Hepatocyte (in vitro differentiated cells): Measurements from ENCODE around the gene SLC25A45. TPM values are rescaled to one million over a fixed set of nuclear protein-coding genes. Genes with fewer than 3 reads are reported as not detected.

ENCODE experiments used
- DNase-seq: peaks from one replicate; pipeline ENCODE4 v3.0.0-alpha.2; 2016; ENCODE audit warnings: low spot score
- H2AFZ ChIP-seq: fragments of 200-600 bp; sonication (generic); 2 replicates; pipeline ENCODE4 v1.6.0; 2016; ENCODE audit warnings: antibody characterized with exemption, mild to moderate bottlenecking
- H3K27ac ChIP-seq: fragments of 200-600 bp; sonication (generic); 2 replicates; pipeline ENCODE4 v1.5.1; 2016; ENCODE audit warnings: mild to moderate bottlenecking
- H3K27me3 ChIP-seq: fragments of 200-600 bp; sonication (generic); 2 replicates; pipeline ENCODE4 v1.6.1; 2016
- H3K36me3 ChIP-seq: fragments of 200-600 bp; sonication (generic); replicated peaks from 2 replicates; pipeline ENCODE4 v1.5.1; 2016; ENCODE audit warnings: low read depth; ENCODE audit not compliant: insufficient read depth
- H3K4me1 ChIP-seq: fragments of 200-600 bp; sonication (generic); 2 replicates; pipeline ENCODE4 v1.5.1; 2016; ENCODE audit warnings: mild to moderate bottlenecking, moderate library complexity; ENCODE audit not compliant: insufficient read depth
- H3K4me2 ChIP-seq: fragments of 200-600 bp; sonication (generic); 2 replicates; pipeline ENCODE4 v1.6.0; 2016
- H3K4me3 ChIP-seq: fragments of 200-600 bp; sonication (generic); 2 replicates; pipeline ENCODE4 v1.5.1; 2016; ENCODE audit warnings: mild to moderate bottlenecking
- H3K79me2 ChIP-seq: fragments of 200-600 bp; sonication (generic); 2 replicates; pipeline ENCODE4 v1.6.0; 2017; ENCODE audit warnings: mild to moderate bottlenecking
- H3K9me2 ChIP-seq: fragments of 200-600 bp; sonication (generic); replicated peaks from 2 replicates; pipeline ENCODE4 v1.6.0; 2017; ENCODE audit warnings: mild to moderate bottlenecking; ENCODE audit not compliant: insufficient read depth
- H3K9me3 ChIP-seq: fragments of 200-600 bp; sonication (generic); 2 replicates; pipeline ENCODE4 v1.5.1; 2016; ENCODE audit warnings: low read depth, mild to moderate bottlenecking
- H4K20me1 ChIP-seq: fragments of 200-600 bp; sonication (generic); 2 replicates; pipeline ENCODE4 v1.6.0; 2016; ENCODE audit warnings: mild to moderate bottlenecking; ENCODE audit not compliant: insufficient read depth, poor library complexity, severe bottlenecking
- EZH2 ChIP-seq: fragments of 200-600 bp; sonication (generic); IDR thresholded peaks from 2 replicates; pipeline ENCODE4 v1.6.1; 2016; ENCODE audit warnings: antibody characterized with exemption, mild to moderate bottlenecking, borderline replicate concordance
- EZH2phosphoT487 ChIP-seq: fragments of 200-600 bp; sonication (generic); IDR thresholded peaks from one replicate; pipeline ENCODE4 v1.6.1; 2018; ENCODE audit warnings: antibody characterized with exemption, mild to moderate bottlenecking, low read depth, moderate library complexity; ENCODE audit not compliant: unreplicated experiment, severe bottlenecking
- WGBS: methylation state at CpG from one replicate; pipeline ENCODE4 v1.1.6; 2016; ENCODE audit warnings: low lambda C conversion rate; ENCODE audit errors: missing lambda C conversion rate; 5-methylcytosine and 5-hydroxymethylcytosine counted together
- polyA plus RNA-seq: library from polyadenylated mRNA; unstranded; fragments of >200 nt; fragmentation: Nextera tagmentation; extraction: Ambion mirVana; gene quantifications from 2 replicates; pipeline ENCODE4 v1.2.1, GENCODE V29; 2016
- total RNA-seq: library from RNA; depleted of rRNA; stranded (reverse); fragments of >200 nt; gene quantifications from 2 replicates; pipeline ENCODE4 v1.2.3, GENCODE V29; 2014
- TF ChIP-seq, protein P1 (sequence below): fragments of 200-600 bp; sonication (generic); IDR thresholded peaks from 2 replicates; pipeline ENCODE4 v1.5.1; 2016; ENCODE audit warnings: antibody characterized with exemption, mild to moderate bottlenecking; ENCODE audit not compliant: poor library complexity

SLC25A45 gene
- 4.9 and 8.8 TPM in 2 replicates for total RNA-seq
- 13.9 and 20.3 TPM in 2 replicates for polyA plus RNA-seq

DNA sequence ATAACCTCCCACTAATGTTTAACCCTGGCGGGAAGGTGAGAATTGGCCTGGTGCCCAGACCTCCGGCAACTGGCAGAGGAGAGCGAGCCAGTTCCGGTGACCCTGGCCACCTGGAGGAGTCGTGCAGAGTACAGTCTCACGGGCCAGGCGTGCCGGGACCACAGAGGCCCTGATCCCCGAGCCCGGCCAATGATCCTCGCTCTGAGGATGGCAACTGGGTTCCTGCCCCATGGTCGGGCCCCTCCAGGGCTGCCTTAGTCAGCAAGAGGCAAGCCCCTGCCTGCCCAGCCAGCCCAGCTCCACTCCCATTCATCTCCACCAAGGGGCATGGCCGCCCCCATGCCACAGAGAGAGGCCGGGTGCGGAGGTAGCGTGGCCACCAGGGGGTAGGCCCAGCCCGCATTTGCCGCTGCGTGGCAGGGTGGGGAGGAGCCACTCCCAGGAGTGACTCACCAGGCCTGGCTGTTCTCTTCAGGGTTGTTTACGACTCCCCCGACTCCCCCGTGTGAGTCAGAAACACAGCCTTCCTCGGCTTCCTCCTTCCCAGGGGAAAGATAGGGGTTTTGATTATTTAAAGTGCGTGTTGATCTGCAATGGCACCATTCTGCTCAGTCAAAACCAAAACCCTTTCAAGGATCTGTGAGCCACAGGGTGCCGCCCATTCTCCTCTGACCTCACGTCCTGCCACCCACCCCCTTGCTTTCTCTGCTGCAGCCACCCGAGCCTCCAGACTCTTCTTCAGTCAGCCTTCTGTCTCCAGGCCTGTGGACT lies at the start of gene SLC25A45:
SLC25A45 (minus strand) TSS at position 614 of the 771 bp plus-strand sequence. CDS start 695 bp downstream, outside the sequence.
- Histone ChIP-seq H3K4me1 (peaks cover 71% of the 10 kb centered on the region), H3K27ac (peak within 1 kb of the TSS; percentile 99), H3K4me3 (no peak within 1 kb of the TSS), H3K4me2 (peak within 1 kb of the TSS; percentile 69), H3K79me2 (peaks cover 13% of the 10 kb centered on the region), H3K27me3 (no peaks in the 10 kb centered on the region), H2AFZ (peak within 1 kb of the TSS; percentile 7), H3K9me2 (no peaks in the 10 kb centered on the region), H3K36me3 (no peaks in the 10 kb centered on the region), H4K20me1 (no peaks in the 10 kb centered on the region), H3K9me3 (no peaks in the 10 kb centered on the region)
- 7% methylated on average over 27 of the region's 27 CpGs for WGBS
- DNase-seq, result peak; percentile 97
- TF ChIP-seq, protein P1, sequence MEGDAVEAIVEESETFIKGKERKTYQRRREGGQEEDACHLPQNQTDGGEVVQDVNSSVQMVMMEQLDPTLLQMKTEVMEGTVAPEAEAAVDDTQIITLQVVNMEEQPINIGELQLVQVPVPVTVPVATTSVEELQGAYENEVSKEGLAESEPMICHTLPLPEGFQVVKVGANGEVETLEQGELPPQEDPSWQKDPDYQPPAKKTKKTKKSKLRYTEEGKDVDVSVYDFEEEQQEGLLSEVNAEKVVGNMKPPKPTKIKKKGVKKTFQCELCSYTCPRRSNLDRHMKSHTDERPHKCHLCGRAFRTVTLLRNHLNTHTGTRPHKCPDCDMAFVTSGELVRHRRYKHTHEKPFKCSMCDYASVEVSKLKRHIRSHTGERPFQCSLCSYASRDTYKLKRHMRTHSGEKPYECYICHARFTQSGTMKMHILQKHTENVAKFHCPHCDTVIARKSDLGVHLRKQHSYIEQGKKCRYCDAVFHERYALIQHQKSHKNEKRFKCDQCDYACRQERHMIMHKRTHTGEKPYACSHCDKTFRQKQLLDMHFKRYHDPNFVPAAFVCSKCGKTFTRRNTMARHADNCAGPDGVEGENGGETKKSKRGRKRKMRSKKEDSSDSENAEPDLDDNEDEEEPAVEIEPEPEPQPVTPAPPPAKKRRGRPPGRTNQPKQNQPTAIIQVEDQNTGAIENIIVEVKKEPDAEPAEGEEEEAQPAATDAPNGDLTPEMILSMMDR, result peak; percentile 78
- TF ChIP-seq EZH2, result no peak

DNA sequence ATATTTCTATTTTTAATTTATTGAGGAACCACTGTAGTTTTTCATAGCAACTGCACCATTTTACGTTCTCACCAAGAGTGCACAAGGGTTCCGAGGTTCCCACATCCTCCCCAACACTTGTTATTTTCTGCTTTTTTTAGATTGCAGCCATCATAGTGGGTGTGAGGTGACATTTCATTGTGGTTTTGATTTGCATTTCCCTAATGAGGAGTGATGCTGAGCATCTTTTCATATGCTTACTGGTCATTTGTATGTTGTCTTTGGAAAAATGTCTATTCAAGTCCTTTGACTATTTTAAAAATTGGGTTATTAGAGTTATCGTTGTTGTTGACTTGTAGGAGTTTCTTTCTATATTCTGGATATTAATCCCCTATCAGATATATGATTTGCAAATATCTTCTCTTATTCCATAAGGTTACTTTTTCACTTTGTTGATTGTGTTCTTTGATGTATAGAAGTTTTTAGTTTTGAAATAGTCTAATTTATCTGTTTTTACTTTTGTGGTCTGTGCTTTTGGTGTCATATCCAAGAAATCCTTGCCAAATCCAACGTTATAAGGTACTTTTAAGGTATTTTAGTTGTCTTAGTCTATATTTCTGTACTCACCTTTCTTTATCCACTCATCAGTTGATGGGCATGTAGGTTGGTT lies 49.1 kb upstream of the SLC25A45 start:
- Histone ChIP-seq H3K79me2 (peaks cover 83% of the 10 kb centered on the region), H3K4me1 (no peaks in the 10 kb centered on the region), H4K20me1 (peaks cover 61% of the 10 kb centered on the region), H2AFZ (no peak overlapping the region), H3K27me3 (no peaks in the 10 kb centered on the region), H3K9me3 (no peaks in the 10 kb centered on the region), H3K9me2 (no peaks in the 10 kb centered on the region), H3K36me3 (no peaks in the 10 kb centered on the region), H3K4me3 (no peak overlapping the region), H3K27ac (peak overlapping the region; percentile 100), H3K4me2 (peak overlapping the region; percentile 91)
- 87% methylated on average over 4 of the region's 4 CpGs for WGBS
- TF ChIP-seq, protein P1, result no peak
- TF ChIP-seq EZH2, result no peak
- no peak for TF ChIP-seq EZH2phosphoT487
- DNase-seq, result no peak

GRCh38 chr11:65430406-65431217 lies 48.2 kb upstream of the SLC25A45 start:
- H3K9me3 ChIP-seq, result no peaks in the 10 kb centered on the region
- H3K4me1 ChIP-seq, result no peaks in the 10 kb centered on the region
- no peaks in the 10 kb centered on the region for H3K9me2 ChIP-seq
- H4K20me1 ChIP-seq, result peaks cover 67% of the 10 kb centered on the region
- no peak overlapping the region for H3K4me3 ChIP-seq
- peaks cover 88% of the 10 kb centered on the region for H3K79me2 ChIP-seq
- peak overlapping the region; percentile 100 for H3K27ac ChIP-seq
- 72% methylated on average over 6 of the region's 6 CpGs for WGBS
- TF ChIP-seq EZH2 (no peak), EZH2phosphoT487 (no peak)
- DNase-seq, result peak; percentile 46
- peak overlapping the region; percentile 91 for H3K4me2 ChIP-seq
- H3K27me3 ChIP-seq, result no peaks in the 10 kb centered on the region
- no peak overlapping the region for H2AFZ ChIP-seq
- no peaks in the 10 kb centered on the region for H3K36me3 ChIP-seq
